ENCODE results near the gene LTBP4. TPM values are rescaled to one million over a fixed set of nuclear protein-coding genes. Genes with fewer than 3 reads are reported as not detected.

The LTBP4 gene
- total RNA-seq, 4 donors from 2014 or later = 199 to 369 (median 320) TPM

DNA sequence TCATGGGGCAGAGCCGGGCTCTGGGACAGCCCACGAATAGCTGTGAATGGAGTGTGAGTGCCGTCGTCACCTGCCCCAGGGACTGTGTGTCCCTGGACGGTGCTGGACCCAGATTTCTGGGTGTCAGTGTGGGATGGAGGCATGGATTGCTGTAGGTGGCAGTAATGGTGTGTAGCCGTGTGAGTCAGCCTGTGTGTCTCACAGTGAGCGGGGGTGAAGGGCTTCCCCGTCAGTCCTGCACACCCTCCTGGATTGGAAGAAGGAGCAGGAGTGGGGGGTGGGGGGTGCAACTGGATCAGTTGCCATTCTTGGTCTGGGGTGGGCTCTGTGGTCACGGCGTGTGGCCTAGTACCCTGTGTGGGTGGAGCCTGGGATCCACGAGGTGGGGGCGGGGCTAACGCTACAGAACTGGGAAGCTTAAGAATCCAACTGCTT, 6.5 kb upstream of the LTBP4 start:
- ATAC-seq = no peak
- H3K9me3 ChIP-seq = no peaks in the 10 kb centered on the region
- H3K4me1 ChIP-seq = peaks cover 0 to 38% (median 22%) of the 10 kb centered on the region in 3 donors
- H3K36me3 ChIP-seq = peaks cover 0 to 5% of the 10 kb centered on the region in 2 donors
- WGBS, 2 donors (ENCODE audit: low coverage in 1 of 2) = 9 to 56% methylated on average over 4 to 6 of the region's 13 CpGs
- no peak overlapping the region for H3K27ac ChIP-seq
- peaks cover 45% of the 10 kb centered on the region for H3K27me3 ChIP-seq
- TF ChIP-seq, protein P1, sequence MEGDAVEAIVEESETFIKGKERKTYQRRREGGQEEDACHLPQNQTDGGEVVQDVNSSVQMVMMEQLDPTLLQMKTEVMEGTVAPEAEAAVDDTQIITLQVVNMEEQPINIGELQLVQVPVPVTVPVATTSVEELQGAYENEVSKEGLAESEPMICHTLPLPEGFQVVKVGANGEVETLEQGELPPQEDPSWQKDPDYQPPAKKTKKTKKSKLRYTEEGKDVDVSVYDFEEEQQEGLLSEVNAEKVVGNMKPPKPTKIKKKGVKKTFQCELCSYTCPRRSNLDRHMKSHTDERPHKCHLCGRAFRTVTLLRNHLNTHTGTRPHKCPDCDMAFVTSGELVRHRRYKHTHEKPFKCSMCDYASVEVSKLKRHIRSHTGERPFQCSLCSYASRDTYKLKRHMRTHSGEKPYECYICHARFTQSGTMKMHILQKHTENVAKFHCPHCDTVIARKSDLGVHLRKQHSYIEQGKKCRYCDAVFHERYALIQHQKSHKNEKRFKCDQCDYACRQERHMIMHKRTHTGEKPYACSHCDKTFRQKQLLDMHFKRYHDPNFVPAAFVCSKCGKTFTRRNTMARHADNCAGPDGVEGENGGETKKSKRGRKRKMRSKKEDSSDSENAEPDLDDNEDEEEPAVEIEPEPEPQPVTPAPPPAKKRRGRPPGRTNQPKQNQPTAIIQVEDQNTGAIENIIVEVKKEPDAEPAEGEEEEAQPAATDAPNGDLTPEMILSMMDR (IDR thresholded peaks at IDR 0.05) = no peak
- no peak overlapping the region for H3K4me3 ChIP-seq

GRCh38 chr19:40596608-40597328, 4.4 kb upstream of the LTBP4 start:
- 30 to 33% methylated on average over 1 to 2 of the region's 53 CpGs for WGBS, 2 donors (ENCODE audit: low coverage in 1 of 2)
- Histone ChIP-seq H3K9me3 (no peaks in the 10 kb centered on the region), H3K27ac (peak overlapping the region in 1 of 4 donors; percentile 21), H3K4me3 (peak overlapping the region in 1 of 2 donors; percentile 44), H3K4me1 (peaks cover 0 to 58% (median 40%) of the 10 kb centered on the region in 3 donors), H3K27me3 (peaks cover 62% of the 10 kb centered on the region), H3K36me3 (no peaks in the 10 kb centered on the region)
- ATAC-seq = peak; percentile 54
- TF ChIP-seq POLR2A (IDR thresholded peaks at IDR 0.05) (no peak), EP300 (IDR thresholded peaks at IDR 0.05) (no peak), POLR2AphosphoS5 (IDR thresholded peaks at IDR 0.05) (no peak)
- TF ChIP-seq, protein P1 (IDR thresholded peaks at IDR 0.05) = no peak

DNA sequence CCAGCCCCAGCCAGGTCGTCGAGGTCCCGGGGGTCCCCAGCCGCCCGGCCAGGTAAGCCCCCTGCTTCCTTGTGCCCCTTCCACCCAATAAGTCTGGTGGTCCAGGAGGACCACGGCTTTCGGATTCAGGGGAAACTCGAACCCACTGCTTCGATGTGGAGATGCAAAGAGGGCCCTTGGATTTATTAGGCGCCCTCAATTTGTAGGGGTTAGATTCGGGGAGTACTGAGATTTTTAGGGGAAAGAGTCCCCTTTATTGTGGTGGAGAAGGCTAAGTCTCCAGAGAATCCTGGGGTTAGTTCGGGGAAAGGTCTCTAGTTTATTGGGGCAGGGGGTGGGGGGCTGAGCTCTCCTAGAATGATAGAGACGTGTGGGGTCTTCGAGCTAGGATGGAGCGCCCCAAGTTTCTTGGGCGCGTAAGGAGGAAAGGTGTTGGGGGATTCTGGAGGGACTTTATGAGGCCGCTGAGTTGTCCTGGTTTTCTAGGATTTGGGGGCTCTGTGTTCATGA, 3.8 kb upstream of the LTBP4 start:
- Histone ChIP-seq H3K4me1 (peaks cover 0 to 64% (median 46%) of the 10 kb centered on the region in 3 donors), H3K27me3 (peaks cover 67% of the 10 kb centered on the region), H3K27ac (peak overlapping the region in 2 of 4 donors; percentile 21 to 26), H3K4me3 (peak overlapping the region in 1 of 2 donors; percentile 44), H3K9me3 (no peaks in the 10 kb centered on the region), H3K36me3 (no peaks in the 10 kb centered on the region)
- TF ChIP-seq EP300 (IDR thresholded peaks at IDR 0.05) = no peak
- ATAC-seq = no peak
- 15% methylated on average over 12 of the region's 18 CpGs; no CpG with 5 or more reads in 1 of the 2 donors for WGBS, 2 donors (ENCODE audit: low coverage in 1 of 2)

GRCh38 chr19:40598121-40598917, 2.9 kb upstream of the LTBP4 start:
- peaks cover 69% of the 10 kb centered on the region for H3K27me3 ChIP-seq
- ATAC-seq = peak; percentile 64
- H3K27ac ChIP-seq = peak overlapping the region in 3 of 4 donors; percentile 9 to 26 (median 21)
- 0 to 1% methylated on average over 11 of the region's 46 CpGs for WGBS, 2 donors (ENCODE audit: low coverage in 1 of 2)
- TF ChIP-seq POLR2A (IDR thresholded peaks at IDR 0.05) = no peak
- TF ChIP-seq EP300 (IDR thresholded peaks at IDR 0.05) = no peak
- TF ChIP-seq, protein P1 (IDR thresholded peaks at IDR 0.05) = peak in 3 of 4 experiments; percentile 97 to 98 (median 98)
- no peak for TF ChIP-seq POLR2AphosphoS5 (IDR thresholded peaks at IDR 0.05)
- H3K4me3 ChIP-seq = peak overlapping the region in 1 of 2 donors; percentile 44
- H3K9me3 ChIP-seq = no peaks in the 10 kb centered on the region
- H3K4me1 ChIP-seq = peaks cover 0 to 74% (median 54%) of the 10 kb centered on the region in 3 donors
- no peaks in the 10 kb centered on the region for H3K36me3 ChIP-seq

- WGBS, 2 donors (ENCODE audit: low coverage in 1 of 2) = 11 to 22% methylated on average over 6 to 10 of the region's 15 CpGs
- Histone ChIP-seq H3K27me3 (peaks cover 69% of the 10 kb centered on the region), H3K4me3 (no peak overlapping the region), H3K27ac (peak overlapping the region in 3 of 4 donors; percentile 85 to 87 (median 87)), H3K4me1 (peaks cover 0 to 80% (median 54%) of the 10 kb centered on the region in 3 donors), H3K9me3 (no peaks in the 10 kb centered on the region), H3K36me3 (no peaks in the 10 kb centered on the region)
- no peak for ATAC-seq
- TF ChIP-seq EP300 (IDR thresholded peaks at IDR 0.05) (no peak), POLR2A (IDR thresholded peaks at IDR 0.05) (no peak), POLR2AphosphoS5 (IDR thresholded peaks at IDR 0.05) (no peak)
- TF ChIP-seq, protein P1 (IDR thresholded peaks at IDR 0.05) = no peak
Measured at GRCh38 chr19:40598918-40599307, 2.3 kb upstream of the LTBP4 start.

All from gastroesophageal sphincter (tissue), 4 donors.